Mesendoderm (in vitro differentiated cells): ENCODE data around the gene KIAA0513.

Source experiments
- DNase-seq: peaks from one replicate; pipeline ENCODE4 v3.0.0; 2013
- H2AK5ac ChIP-seq: 2 replicates; pipeline ENCODE4 v1.6.1; 2013; ENCODE audit warnings: low read length, inconsistent platforms
- H2BK120ac ChIP-seq: 2 replicates; pipeline ENCODE4 v1.6.1; 2013; ENCODE audit warnings: low read depth, mild to moderate bottlenecking, low read length, moderate library complexity, mixed read lengths
- H2BK15ac ChIP-seq: replicated peaks from 2 replicates; pipeline ENCODE4 v1.6.1; 2013; ENCODE audit warnings: low read depth, mild to moderate bottlenecking, moderate library complexity
- H2BK5ac ChIP-seq: 2 replicates; pipeline ENCODE4 v1.6.1; 2013; ENCODE audit warnings: low read length, inconsistent platforms
- H3K18ac ChIP-seq: 2 replicates; pipeline ENCODE4 v1.6.1; 2013; ENCODE audit warnings: mild to moderate bottlenecking, low read length, mixed read lengths
- H3K23ac ChIP-seq: one replicate; pipeline ENCODE4 v1.6.1; 2013; ENCODE audit warnings: low read length
- H3K27ac ChIP-seq: 2 replicates; pipeline ENCODE4 v1.5.1; 2013; ENCODE audit warnings: low read depth, mild to moderate bottlenecking, inconsistent platforms, low read length, moderate library complexity
- H3K27me3 ChIP-seq: 2 replicates; pipeline ENCODE4 v1.6.1; 2013; ENCODE audit warnings: low read length, control low read depth, mild to moderate bottlenecking, inconsistent platforms; ENCODE audit not compliant: insufficient read depth, poor library complexity
- H3K36me3 ChIP-seq: 2 replicates; pipeline ENCODE4 v1.6.1; 2013; ENCODE audit warnings: low read length, inconsistent platforms; ENCODE audit not compliant: control insufficient read depth, insufficient read depth
- H3K4ac ChIP-seq: one replicate; pipeline ENCODE4 v1.6.1; 2013; ENCODE audit warnings: low read depth, mild to moderate bottlenecking, low read length, moderate library complexity
- H3K4me1 ChIP-seq: 2 replicates; pipeline ENCODE4 v1.6.1; 2013; ENCODE audit warnings: low read depth, low read length, inconsistent platforms; ENCODE audit not compliant: control insufficient read depth
- H3K4me2 ChIP-seq: 2 replicates; pipeline ENCODE4 v1.6.1; 2013; ENCODE audit warnings: low read length
- H3K4me3 ChIP-seq: 2 replicates; pipeline ENCODE4 v1.5.1; 2013; ENCODE audit warnings: mild to moderate bottlenecking, low read length
- H3K56ac ChIP-seq: one replicate; pipeline ENCODE4 v1.6.1; 2013; ENCODE audit warnings: low read length
- H3K79me1 ChIP-seq: 2 replicates; pipeline ENCODE4 v1.6.1; 2013; ENCODE audit warnings: low read length, inconsistent platforms
- H3K79me2 ChIP-seq: 2 replicates; pipeline ENCODE4 v1.6.1; 2013; ENCODE audit warnings: mild to moderate bottlenecking, low read length; ENCODE audit not compliant: control insufficient read depth, insufficient read depth
- H3K9ac ChIP-seq: 2 replicates; pipeline ENCODE4 v1.6.1; 2013; ENCODE audit warnings: low read length, inconsistent platforms
- H4K5ac ChIP-seq: one replicate; pipeline ENCODE4 v1.6.1; 2013; ENCODE audit warnings: low read length
- H4K8ac ChIP-seq: one replicate; pipeline ENCODE4 v1.6.1; 2013; ENCODE audit warnings: low read depth, mild to moderate bottlenecking, control low read depth, low read length, moderate library complexity
- WGBS: extraction: QIAGEN DNeasy Blood & Tissue Kit; methylation state at CpG from one replicate; pipeline ENCODE4 v1.1.7; 2013; ENCODE audit warnings: low lambda C conversion rate, missing lambda C conversion rate; ENCODE audit not compliant: insufficient coverage; ENCODE audit errors: extremely low coverage; 5-methylcytosine and 5-hydroxymethylcytosine counted together

KIAA0513 gene

DNA sequence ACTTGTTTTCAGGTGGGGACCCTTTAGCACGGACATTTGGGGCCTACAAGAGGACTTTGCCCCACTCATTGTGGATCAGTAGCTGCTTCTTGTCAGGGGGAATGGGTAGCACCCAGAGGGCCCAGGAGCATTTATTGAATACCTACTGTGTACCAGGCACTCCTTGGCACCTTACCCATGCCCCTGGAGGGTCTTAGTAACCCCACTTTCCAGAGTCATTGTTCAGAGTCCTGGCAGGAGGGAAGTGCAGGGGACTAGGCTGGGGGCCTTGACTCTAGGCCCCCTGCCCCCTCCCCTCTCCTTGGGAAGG lies 105.7 kb downstream of the KIAA0513 start:
- Histone ChIP-seq H3K79me1 (no peaks in the 10 kb centered on the region), H3K79me2 (no peaks in the 10 kb centered on the region), H3K23ac (no peak overlapping the region), H3K27ac (no peak overlapping the region), H3K4me2 (no peak overlapping the region), H3K27me3 (no peaks in the 10 kb centered on the region), H4K5ac (no peak overlapping the region), H4K8ac (no peak overlapping the region), H3K4me1 (no peaks in the 10 kb centered on the region), H3K36me3 (no peaks in the 10 kb centered on the region), H3K56ac (no peak overlapping the region), H2BK120ac (no peak overlapping the region), H3K4ac (no peak overlapping the region), H3K18ac (no peak overlapping the region), H2BK5ac (no peak overlapping the region), H3K4me3 (no peak overlapping the region), H3K9ac (no peak overlapping the region), H2AK5ac (no peak overlapping the region), H2BK15ac (no peak overlapping the region)
- no CpG with 5 or more reads among the region's 1 CpG for WGBS
- DNase-seq = no peak

GRCh38 chr16:85134076-85134788 lies 106.6 kb downstream of the KIAA0513 start:
- Histone ChIP-seq H2BK15ac (no peak overlapping the region), H3K18ac (no peak overlapping the region), H3K79me2 (no peaks in the 10 kb centered on the region), H2AK5ac (no peak overlapping the region), H3K79me1 (no peaks in the 10 kb centered on the region), H3K23ac (no peak overlapping the region), H3K27me3 (no peaks in the 10 kb centered on the region), H2BK5ac (no peak overlapping the region), H3K9ac (no peak overlapping the region), H3K4me2 (no peak overlapping the region), H4K5ac (no peak overlapping the region), H3K4me3 (no peak overlapping the region), H3K36me3 (no peaks in the 10 kb centered on the region), H4K8ac (no peak overlapping the region), H3K4me1 (no peaks in the 10 kb centered on the region), H3K27ac (no peak overlapping the region), H2BK120ac (no peak overlapping the region), H3K56ac (no peak overlapping the region), H3K4ac (no peak overlapping the region)
- DNase-seq = no peak
- WGBS = no CpG with 5 or more reads among the region's 19 CpGs

DNA sequence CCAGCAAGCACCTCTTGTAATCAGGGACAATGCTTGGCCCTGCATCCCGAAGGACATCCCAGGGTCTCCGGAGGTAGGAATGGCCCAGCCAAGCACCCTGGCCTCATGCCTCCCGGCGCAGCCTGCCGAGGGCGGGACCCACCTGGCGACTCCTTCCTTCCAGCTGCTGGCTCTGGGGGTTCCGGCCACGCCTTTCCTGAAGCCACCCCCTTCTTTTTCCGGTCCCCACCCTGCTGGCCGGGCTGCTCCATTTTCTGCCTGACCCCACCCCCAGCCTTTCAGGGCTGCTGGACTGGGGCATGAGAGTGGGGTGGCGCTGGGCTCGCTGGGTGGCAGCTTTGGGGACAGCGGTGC lies 107.2 kb downstream of the KIAA0513 start:
- Histone ChIP-seq H4K8ac (no peak overlapping the region), H3K36me3 (no peaks in the 10 kb centered on the region), H2BK5ac (no peak overlapping the region), H3K27me3 (no peaks in the 10 kb centered on the region), H3K4me1 (no peaks in the 10 kb centered on the region), H3K4ac (no peak overlapping the region), H3K27ac (no peak overlapping the region), H2BK15ac (no peak overlapping the region), H3K79me1 (no peaks in the 10 kb centered on the region), H3K4me2 (no peak overlapping the region), H3K18ac (no peak overlapping the region), H2BK120ac (no peak overlapping the region), H3K56ac (no peak overlapping the region), H3K4me3 (no peak overlapping the region), H2AK5ac (no peak overlapping the region), H3K79me2 (no peaks in the 10 kb centered on the region), H3K9ac (no peak overlapping the region), H4K5ac (no peak overlapping the region), H3K23ac (no peak overlapping the region)
- DNase-seq = no peak
- no CpG with 5 or more reads among the region's 14 CpGs for WGBS

GRCh38 chr16:85136213-85136701 lies 108.7 kb downstream of the KIAA0513 start:
- Histone ChIP-seq H3K36me3 (no peaks in the 10 kb centered on the region), H2BK15ac (no peak overlapping the region), H2AK5ac (no peak overlapping the region), H3K9ac (no peak overlapping the region), H4K8ac (no peak overlapping the region), H3K56ac (peak overlapping the region; percentile 17), H3K27ac (no peak overlapping the region), H3K79me1 (no peaks in the 10 kb centered on the region), H3K23ac (no peak overlapping the region), H2BK120ac (no peak overlapping the region), H3K4me1 (no peaks in the 10 kb centered on the region), H3K79me2 (no peaks in the 10 kb centered on the region), H4K5ac (no peak overlapping the region), H2BK5ac (no peak overlapping the region), H3K4ac (no peak overlapping the region), H3K18ac (no peak overlapping the region), H3K4me2 (no peak overlapping the region), H3K4me3 (no peak overlapping the region), H3K27me3 (no peaks in the 10 kb centered on the region)
- no CpG with 5 or more reads among the region's 12 CpGs for WGBS
- DNase-seq = no peak

DNA sequence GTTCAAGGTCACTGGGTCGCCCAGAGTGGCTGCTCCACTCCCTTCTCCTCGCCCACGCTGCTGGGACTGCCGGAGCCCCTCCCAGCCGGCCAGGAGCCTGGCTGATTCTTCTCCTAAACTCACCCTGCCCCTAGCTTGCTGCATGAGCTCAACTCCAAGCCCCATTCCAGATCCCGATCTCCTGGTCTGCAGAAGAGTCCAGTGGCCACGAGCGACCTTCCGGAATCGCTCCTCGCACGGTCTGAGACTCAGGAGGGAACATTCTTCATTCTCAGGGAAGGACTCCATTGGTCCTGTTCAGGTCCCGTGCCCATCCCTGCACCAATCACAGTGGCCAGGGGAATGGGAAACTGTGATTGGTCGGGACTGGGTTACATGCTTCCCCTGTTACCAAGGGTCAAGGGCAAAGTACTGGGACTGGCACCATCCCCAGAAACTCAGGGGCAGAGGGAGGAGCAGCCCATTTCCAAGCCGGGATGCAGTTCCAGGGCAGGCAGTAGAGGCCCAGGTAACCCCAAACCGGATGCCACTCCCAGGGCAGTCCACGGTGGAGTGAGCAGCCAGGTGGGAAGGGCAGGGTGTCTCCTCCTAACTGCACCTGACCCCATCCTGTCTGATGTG lies 109.2 kb downstream of the KIAA0513 start:
- no peak overlapping the region for H2BK120ac ChIP-seq
- no peaks in the 10 kb centered on the region for H3K4me1 ChIP-seq
- no peak overlapping the region for H3K9ac ChIP-seq
- H3K4me3 ChIP-seq = no peak overlapping the region
- no peak overlapping the region for H2BK5ac ChIP-seq
- H3K18ac ChIP-seq = no peak overlapping the region
- no peak overlapping the region for H3K23ac ChIP-seq
- no peak overlapping the region for H3K4ac ChIP-seq
- no peak overlapping the region for H3K4me2 ChIP-seq
- H3K79me2 ChIP-seq = no peaks in the 10 kb centered on the region
- DNase-seq = peak; percentile 56
- H2AK5ac ChIP-seq = no peak overlapping the region
- H3K36me3 ChIP-seq = no peaks in the 10 kb centered on the region
- no peak overlapping the region for H2BK15ac ChIP-seq
- H3K27me3 ChIP-seq = no peaks in the 10 kb centered on the region
- no peak overlapping the region for H4K8ac ChIP-seq
- H3K79me1 ChIP-seq = no peaks in the 10 kb centered on the region
- H4K5ac ChIP-seq = no peak overlapping the region
- H3K27ac ChIP-seq = no peak overlapping the region
- H3K56ac ChIP-seq = peak overlapping the region; percentile 17
- no CpG with 5 or more reads among the region's 17 CpGs for WGBS
